RWPE2 (cell line): Measurements from ENCODE around the gene ZNF396.

ENCODE experiments used
- ATAC-seq: fragments of 200-7000 bp; cut with Tn5 transposase; 3 replicates; pipeline ENCODE4 v1.9.1; 2021; ENCODE audit warnings: low read depth
- DNase-seq: peaks from one replicate; pipeline ENCODE4 v3.0.0-alpha.2; 2020; ENCODE audit warnings: low spot score
- H3K27ac ChIP-seq: fragments of 450-650 bp; 2 replicates; pipeline ENCODE4 v1.5.1; 2017; ENCODE audit warnings: mild to moderate bottlenecking; ENCODE audit not compliant: poor library complexity, severe bottlenecking
- H3K27me3 ChIP-seq: fragments of 250-450 bp; sonication (Bioruptor Pico); 2 replicates; pipeline ENCODE4 v1.5.1; 2021; ENCODE audit warnings: mild to moderate bottlenecking, moderate library complexity; ENCODE audit not compliant: insufficient read depth, poor library complexity, severe bottlenecking
- H3K36me3 ChIP-seq: fragments of 250-450 bp; sonication (Bioruptor Pico); 2 replicates; pipeline ENCODE4 v1.5.1; 2020; ENCODE audit warnings: low read depth, mild to moderate bottlenecking, moderate library complexity
- H3K4me1 ChIP-seq: fragments of 250-450 bp; sonication (Bioruptor Pico); 2 replicates; pipeline ENCODE4 v1.5.1; 2021; ENCODE audit warnings: mild to moderate bottlenecking, moderate library complexity; ENCODE audit not compliant: insufficient read depth, poor library complexity, severe bottlenecking
- H3K4me3 ChIP-seq: fragments of 250-450 bp; sonication (Bioruptor Pico); 2 replicates; pipeline ENCODE4 v1.5.1; 2021; ENCODE audit warnings: mild to moderate bottlenecking, moderate library complexity; ENCODE audit not compliant: severe bottlenecking
- H3K9me3 ChIP-seq: fragments of 250-450 bp; sonication (Bioruptor Pico); 2 replicates; pipeline ENCODE4 v1.5.1; 2021; ENCODE audit warnings: mild to moderate bottlenecking, moderate library complexity; ENCODE audit not compliant: severe bottlenecking
- TF ChIP-seq, protein P1 (sequence below): fragments of 450-650 bp; IDR thresholded peaks from one replicate; pipeline ENCODE4 v1.5.1; 2017; ENCODE audit warnings: mild to moderate bottlenecking, moderate library complexity; ENCODE audit not compliant: poor library complexity, severe bottlenecking

ZNF396 gene

DNA sequence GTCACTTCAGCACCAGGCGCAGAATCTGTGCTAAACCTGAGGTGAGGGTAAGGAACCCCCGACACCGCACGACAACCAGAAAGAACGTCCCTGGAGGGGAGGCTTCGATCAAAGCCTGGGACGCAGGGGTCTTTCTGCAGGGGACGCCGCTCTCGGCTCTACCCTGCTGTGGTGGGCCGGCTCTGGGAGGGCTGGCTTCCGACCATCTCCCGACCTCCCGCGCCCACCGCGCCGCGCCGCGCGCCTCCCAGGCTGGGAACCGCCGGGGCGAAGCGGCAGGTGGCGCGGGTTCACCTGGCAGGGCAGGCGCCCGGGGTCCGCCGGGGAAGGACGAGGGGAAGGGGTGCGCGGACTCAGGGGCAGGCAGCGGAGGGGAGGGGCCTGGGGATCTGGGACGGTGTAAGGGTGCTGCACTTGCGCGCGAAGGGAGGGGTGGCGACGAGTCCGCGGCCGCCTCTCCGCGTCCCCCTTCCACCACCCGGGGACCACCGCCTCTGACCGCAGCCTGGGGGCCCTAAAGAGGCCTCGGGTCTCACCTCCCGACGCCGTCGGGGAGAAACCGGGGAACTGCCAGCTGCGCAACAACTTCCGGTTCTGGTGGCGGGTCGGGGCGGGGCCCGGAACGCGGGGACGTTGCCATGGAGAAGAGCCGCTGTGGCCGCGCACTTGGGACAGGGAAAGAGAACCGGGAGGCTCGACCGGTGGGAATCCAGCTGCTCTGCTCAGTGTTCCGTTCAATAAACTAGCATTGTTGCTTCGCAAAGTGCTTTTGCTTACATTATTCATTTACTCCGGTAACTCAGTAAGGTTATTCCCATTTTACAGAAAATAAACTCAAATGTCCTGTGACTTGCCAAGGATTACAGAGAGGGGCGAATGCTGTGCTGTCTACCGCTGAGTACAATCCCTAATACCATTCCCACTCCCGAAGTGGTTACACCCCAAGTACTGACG lies at the start of gene ZNF396:
TSS of gene ZNF396 (minus strand) at position 596 of the 954 bp plus-strand sequence. CDS start 3,045 bp downstream, outside the sequence.
- Histone ChIP-seq H3K9me3 (no peaks in the 10 kb centered on the region), H3K4me3 (peak within 1 kb of the TSS; percentile 55), H3K27ac (no peak within 1 kb of the TSS), H3K4me1 (no peaks in the 10 kb centered on the region), H3K36me3 (no peaks in the 10 kb centered on the region), H3K27me3 (no peaks in the 10 kb centered on the region)
- no peak for DNase-seq
- peak; percentile 74 for ATAC-seq
- TF ChIP-seq, protein P1, sequence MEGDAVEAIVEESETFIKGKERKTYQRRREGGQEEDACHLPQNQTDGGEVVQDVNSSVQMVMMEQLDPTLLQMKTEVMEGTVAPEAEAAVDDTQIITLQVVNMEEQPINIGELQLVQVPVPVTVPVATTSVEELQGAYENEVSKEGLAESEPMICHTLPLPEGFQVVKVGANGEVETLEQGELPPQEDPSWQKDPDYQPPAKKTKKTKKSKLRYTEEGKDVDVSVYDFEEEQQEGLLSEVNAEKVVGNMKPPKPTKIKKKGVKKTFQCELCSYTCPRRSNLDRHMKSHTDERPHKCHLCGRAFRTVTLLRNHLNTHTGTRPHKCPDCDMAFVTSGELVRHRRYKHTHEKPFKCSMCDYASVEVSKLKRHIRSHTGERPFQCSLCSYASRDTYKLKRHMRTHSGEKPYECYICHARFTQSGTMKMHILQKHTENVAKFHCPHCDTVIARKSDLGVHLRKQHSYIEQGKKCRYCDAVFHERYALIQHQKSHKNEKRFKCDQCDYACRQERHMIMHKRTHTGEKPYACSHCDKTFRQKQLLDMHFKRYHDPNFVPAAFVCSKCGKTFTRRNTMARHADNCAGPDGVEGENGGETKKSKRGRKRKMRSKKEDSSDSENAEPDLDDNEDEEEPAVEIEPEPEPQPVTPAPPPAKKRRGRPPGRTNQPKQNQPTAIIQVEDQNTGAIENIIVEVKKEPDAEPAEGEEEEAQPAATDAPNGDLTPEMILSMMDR = no peak

DNA sequence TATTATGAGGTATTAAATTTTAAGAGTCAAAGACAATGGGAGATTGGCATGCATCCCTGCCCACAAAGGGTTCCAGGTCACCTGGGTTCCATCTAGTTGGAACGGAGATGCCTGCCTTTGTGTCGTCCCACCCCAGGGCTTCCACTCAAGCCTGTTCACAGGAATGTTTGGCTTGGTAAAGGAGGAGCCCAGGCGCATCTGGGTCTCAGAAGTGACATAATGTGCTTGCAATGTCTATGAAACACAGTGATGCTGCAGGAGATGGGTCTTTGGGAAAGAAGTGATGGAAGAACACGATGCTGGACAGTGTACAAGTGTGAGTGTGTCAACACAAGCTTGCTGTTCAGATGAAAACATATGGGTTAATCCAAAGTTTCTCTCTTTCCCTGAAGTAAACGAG lies 49.6 kb upstream of the ZNF396 start:
- no peak overlapping the region for H3K27ac ChIP-seq
- H3K9me3 ChIP-seq = no peaks in the 10 kb centered on the region
- TF ChIP-seq, protein P1 = no peak
- H3K4me3 ChIP-seq = no peak overlapping the region
- no peaks in the 10 kb centered on the region for H3K36me3 ChIP-seq
- peaks cover 8% of the 10 kb centered on the region for H3K4me1 ChIP-seq
- ATAC-seq (no peak), DNase-seq (no peak)
- no peaks in the 10 kb centered on the region for H3K27me3 ChIP-seq

DNA sequence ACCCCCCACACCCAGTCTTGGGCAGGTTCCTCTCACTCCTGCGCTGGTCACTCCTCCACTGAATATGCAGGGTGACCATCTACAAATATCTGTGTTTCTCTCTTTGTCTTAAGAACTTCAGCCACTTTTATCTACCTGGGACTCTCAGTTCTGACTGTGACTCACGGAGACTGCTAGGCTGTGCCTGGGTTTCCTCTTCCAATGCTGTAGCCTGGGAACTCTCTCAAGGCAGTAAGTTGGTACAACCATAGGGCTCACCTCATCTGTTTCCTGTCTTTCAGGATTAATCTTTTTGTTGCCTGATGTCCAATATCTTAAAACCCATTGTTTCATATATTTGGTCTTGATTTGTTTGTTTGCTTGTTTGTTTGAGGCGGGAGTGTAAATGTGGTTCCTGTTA lies 47.2 kb upstream of the ZNF396 start:
- H3K27me3 ChIP-seq = no peaks in the 10 kb centered on the region
- ATAC-seq (no peak), DNase-seq (no peak)
- no peak overlapping the region for H3K27ac ChIP-seq
- H3K36me3 ChIP-seq = no peaks in the 10 kb centered on the region
- no peaks in the 10 kb centered on the region for H3K9me3 ChIP-seq
- H3K4me3 ChIP-seq = no peak overlapping the region
- no peaks in the 10 kb centered on the region for H3K4me1 ChIP-seq
- TF ChIP-seq, protein P1 = no peak

DNA sequence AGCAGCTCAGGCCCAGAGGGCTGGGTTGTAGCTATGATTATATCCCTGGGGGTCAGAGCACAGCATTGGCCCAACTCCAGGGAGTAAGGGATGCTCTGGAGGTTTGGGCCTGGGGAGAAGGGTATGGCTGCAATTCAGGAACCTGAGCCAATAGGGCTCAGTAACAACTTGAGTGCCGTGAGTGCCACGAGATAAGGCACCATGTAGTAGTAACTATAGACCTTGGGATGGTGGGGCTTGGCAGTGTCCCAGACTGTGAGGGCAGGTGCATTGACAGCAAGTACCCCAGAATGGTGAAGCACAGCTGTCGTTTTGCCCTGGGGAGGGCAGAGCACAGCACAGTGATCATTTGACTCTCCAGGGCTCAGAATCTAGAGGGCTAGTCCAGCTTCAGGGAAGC lies 45.1 kb upstream of the ZNF396 start:
- TF ChIP-seq, protein P1 = no peak
- no peak for ATAC-seq
- no peaks in the 10 kb centered on the region for H3K27me3 ChIP-seq
- peaks cover 3% of the 10 kb centered on the region for H3K9me3 ChIP-seq
- no peak for DNase-seq
- H3K36me3 ChIP-seq = no peaks in the 10 kb centered on the region
- no peak overlapping the region for H3K27ac ChIP-seq
- no peak overlapping the region for H3K4me3 ChIP-seq
- H3K4me1 ChIP-seq = no peaks in the 10 kb centered on the region

DNA sequence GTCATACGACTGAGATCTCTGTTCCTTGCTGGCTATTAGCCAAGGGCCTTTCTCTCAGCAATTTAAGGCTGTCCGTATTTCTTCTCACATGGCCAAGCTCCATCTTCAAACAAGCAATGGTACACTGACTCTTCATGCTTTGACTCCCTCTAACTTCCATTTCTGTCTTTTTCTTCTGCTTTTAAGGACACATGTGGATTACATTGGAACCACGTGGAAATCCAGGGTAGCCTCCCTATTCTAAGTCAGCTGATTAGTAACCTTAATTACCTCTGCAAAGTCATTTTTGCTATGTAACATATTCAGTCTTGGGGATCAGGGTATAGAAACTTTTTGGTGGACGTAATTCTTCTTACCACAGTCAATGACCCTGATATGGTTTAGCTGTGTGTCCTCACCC lies 41.5 kb upstream of the ZNF396 start:
- Histone ChIP-seq H3K4me3 (no peak overlapping the region), H3K36me3 (no peaks in the 10 kb centered on the region), H3K9me3 (peaks cover 3% of the 10 kb centered on the region), H3K4me1 (peaks cover 6% of the 10 kb centered on the region), H3K27me3 (no peaks in the 10 kb centered on the region), H3K27ac (no peak overlapping the region)
- TF ChIP-seq, protein P1 = no peak
- ATAC-seq = no peak
- DNase-seq = no peak
